ENCODE results near the gene MAP3K7.

DNA sequence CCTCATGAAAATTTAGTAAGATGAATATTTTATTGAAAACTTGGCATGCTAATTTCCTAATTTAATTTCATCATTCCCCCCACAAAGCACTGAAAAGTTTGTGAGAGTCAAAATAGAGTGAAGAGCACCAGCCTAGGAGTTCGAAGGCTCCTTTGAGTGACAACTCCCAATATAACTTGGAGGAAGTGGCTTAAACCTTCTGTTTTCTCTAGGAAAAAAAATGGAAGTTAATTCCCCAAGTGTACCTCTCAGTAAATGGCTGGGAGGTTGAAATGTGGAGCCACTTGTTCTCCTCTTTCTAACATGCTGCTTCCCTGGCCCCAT is 107.3 kb downstream of the MAP3K7 start:
- TF ChIP-seq, protein P1, sequence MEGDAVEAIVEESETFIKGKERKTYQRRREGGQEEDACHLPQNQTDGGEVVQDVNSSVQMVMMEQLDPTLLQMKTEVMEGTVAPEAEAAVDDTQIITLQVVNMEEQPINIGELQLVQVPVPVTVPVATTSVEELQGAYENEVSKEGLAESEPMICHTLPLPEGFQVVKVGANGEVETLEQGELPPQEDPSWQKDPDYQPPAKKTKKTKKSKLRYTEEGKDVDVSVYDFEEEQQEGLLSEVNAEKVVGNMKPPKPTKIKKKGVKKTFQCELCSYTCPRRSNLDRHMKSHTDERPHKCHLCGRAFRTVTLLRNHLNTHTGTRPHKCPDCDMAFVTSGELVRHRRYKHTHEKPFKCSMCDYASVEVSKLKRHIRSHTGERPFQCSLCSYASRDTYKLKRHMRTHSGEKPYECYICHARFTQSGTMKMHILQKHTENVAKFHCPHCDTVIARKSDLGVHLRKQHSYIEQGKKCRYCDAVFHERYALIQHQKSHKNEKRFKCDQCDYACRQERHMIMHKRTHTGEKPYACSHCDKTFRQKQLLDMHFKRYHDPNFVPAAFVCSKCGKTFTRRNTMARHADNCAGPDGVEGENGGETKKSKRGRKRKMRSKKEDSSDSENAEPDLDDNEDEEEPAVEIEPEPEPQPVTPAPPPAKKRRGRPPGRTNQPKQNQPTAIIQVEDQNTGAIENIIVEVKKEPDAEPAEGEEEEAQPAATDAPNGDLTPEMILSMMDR (IDR thresholded peaks at IDR 0.05) = no peak
- TF ChIP-seq EZH2 (IDR thresholded peaks at IDR 0.05) = no peak

Measured in neural progenitor cell (in vitro differentiated cells).